GM18870 (cell line): ENCODE results near the gene ZBTB49.
"Not testable (repeated sequence)": the region's sequence is repeated elsewhere in the genome, so short reads cannot be mapped to it uniquely, and the experiment has no call there.

Experiments
- ATAC-seq: cut with Tn5 transposase; IDR thresholded peaks from one replicate; pipeline ENCODE4 v1.9.1; 2021; ENCODE audit warnings: moderate library complexity; ENCODE audit not compliant: unreplicated experiment

Gene ZBTB49

GRCh38 chr4:4323705-4324534 is 33.9 kb downstream of the ZBTB49 start:
- ATAC-seq = no peak

- no peak for ATAC-seq
Observed at GRCh38 chr4:4325321-4325720, 35.3 kb downstream of the ZBTB49 start.

GRCh38 chr4:4326166-4326565 is 36.1 kb downstream of the ZBTB49 start:
- no peak for ATAC-seq

GRCh38 chr4:4327652-4328121 is 37.6 kb downstream of the ZBTB49 start:
- no peak for ATAC-seq

DNA sequence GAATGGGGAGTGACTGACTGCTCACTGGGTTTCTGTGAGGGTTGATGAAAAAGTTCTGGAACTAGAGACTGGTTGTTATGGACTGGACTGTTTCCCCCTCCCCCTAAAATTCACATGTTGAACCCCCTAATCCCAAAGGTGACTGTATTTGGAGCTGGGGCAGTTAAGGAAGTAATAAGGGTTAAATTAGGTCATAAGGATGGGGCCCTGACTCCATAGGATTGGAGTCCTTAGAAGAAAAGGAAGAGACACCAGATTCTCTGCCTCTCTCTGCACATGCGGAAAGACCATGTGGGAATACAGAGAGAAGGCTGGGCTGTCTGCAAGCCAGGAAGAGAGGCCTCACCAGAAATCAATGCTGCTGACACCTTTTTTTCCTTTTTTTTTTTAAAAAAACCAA is 38.2 kb downstream of the ZBTB49 start:
- ATAC-seq = no peak

DNA sequence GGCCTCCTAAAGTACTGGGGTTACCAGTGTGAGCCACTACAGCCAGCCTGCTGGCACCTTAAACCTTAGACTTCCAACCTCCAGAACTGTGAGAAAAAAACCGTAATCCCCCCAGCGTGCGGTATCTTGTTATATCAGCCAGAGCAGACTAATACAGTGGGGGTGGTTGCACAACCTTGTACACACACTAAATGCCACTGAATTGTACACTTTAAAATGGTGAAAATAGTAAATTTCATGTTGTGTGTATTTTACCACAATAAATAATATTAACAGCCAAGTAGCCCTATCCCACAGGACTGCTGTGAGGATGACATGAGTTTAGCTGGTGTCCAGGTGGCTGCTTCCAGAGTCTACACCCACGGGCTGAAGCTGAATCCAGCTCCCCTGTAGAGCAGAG is 38.8 kb downstream of the ZBTB49 start:
- no peak for ATAC-seq

- ATAC-seq = no peak
Observed at GRCh38 chr4:4329496-4329895, 39.4 kb downstream of the ZBTB49 start.

GRCh38 chr4:4330794-4331193 is 40.7 kb downstream of the ZBTB49 start:
- no peak for ATAC-seq

- ATAC-seq = no peak
Observed at GRCh38 chr4:4332529-4332928, 42.5 kb downstream of the ZBTB49 start.

DNA sequence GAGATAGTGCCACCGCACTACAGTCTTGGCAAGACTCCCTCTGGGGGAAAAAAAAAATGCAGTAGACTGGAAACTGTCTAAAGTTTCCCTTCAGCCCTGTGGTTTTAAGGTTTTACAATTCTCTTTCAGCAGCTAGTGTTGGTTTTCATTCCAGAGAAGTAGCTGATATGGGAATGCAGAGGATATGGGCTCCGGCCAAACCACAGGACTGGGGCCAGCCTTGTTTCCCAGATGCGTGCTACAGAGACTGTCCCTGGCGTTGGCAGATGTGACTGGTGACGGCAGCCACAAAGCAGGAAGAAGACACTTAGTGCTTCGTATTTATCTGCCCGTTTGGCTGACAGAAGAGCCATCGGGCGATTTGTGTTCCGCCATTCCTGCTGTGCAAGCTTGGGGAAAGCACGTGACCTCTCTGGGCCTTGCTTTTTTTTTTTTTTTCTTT is 43.2 kb downstream of the ZBTB49 start:
- no peak for ATAC-seq

GRCh38 chr4:4334798-4335520 is 44.9 kb downstream of the ZBTB49 start:
- ATAC-seq = no peak

DNA sequence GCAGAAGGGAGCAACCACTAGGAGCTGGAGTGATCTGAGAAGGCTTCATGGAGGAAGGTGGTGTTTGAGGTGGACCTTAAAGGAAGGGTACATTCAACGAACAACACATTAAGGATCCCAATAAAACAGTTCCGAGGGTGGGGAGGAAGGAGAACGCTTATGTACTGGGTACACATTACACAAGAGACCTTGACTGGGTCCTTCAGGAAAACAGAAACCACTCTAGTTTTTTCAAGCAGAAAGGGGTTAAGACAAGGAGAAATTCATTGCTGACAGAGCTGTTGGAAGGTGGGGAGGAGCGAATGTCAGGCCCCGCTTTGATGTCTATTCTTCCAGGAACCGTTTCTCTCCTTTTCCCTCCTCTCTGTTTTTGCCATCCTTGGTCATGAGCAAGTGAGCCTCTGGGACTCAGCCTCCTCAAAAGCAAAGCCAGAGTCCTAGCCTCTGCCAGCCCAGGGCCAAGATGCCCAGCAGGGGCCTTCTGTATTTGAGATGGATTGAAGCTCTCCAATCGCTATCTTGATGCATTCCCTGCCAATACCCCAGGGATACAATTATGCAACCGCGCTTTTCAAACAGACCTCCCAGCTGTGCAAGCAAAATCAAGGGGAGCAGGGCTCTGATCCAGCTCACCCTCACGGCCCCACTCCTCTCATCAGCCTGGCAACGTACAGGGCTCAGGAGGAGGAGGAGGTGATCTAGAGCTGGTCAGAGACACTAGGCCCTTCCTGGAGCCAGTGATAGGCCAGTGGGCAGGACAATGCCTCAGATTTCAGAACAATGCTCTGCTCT is 48.4 kb downstream of the ZBTB49 start:
- no peak for ATAC-seq

DNA sequence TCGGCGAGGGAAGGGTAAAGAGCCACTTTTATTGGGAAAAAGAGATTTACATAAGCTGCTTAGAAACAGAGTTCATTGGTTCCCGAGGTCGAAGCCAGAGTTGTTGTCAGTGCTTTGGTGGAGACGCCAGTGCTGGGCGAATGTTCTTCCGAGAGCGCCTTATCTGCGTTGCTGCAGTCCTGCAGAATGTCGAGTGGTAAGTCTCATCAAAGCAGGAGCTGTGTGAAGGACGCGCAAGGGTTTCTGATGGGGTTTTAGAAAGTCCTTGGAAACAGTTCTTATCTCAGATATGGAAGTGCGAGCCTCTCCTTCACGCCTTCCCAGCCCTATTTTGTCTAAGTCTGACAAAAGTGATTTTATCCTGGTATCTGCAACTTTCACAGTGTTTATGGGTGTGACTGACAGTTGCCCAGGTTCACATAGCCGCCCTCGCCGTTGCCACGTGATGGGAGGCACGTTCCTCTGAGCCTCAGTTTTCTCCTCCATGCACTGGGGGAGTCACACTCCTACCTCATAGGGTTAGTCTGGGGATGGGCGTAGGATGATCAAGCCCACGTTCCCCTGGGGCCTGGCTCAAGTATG is 49.5 kb downstream of the ZBTB49 start:
- no peak for ATAC-seq

GRCh38 chr4:4341861-4342650 is 52.0 kb downstream of the ZBTB49 start:
- ATAC-seq = no peak

GRCh38 chr4:4343038-4343437 is 53.0 kb downstream of the ZBTB49 start:
- ATAC-seq = no peak

GRCh38 chr4:4344915-4345527 is 55.0 kb downstream of the ZBTB49 start:
- ATAC-seq = peak; percentile 89

DNA sequence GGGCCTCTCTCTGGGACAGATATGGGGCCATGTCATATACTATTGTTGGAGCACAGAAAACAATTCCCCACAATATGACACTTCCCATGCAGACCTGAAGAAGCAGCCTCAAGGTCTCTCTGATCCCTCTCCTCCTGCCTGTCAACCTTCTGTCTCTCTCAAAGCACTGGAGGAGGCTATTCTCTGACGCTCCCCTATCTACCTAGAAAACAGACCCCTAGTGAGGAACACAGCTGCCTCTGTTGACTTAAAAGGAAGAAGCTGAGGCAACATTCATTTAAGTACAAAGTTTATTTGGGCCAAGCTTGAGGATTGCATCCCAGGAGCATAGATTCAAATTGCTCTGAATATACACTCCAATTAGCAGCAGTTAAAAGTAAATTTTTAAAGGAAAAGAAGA is 57.5 kb downstream of the ZBTB49 start:
- no peak for ATAC-seq

DNA sequence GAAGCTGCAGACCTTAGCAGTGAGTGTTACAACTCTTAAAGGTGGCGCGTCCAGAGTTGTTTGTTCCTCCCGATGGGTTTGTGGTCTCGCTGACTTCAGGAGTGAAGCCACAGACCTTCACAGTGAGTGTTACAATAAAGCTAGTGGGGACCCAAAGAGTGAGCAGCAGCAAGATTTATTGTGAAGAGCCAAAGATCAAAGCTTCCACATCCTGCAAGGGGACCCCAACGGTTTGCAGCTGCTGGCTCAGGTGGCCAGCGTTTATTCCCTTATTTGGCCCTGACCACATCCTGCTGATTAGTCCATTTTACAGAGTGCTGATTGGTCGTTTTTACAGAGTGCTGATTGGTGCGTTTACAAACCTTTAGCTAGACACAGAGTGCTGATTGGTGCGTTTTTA is 58.5 kb downstream of the ZBTB49 start:
- ATAC-seq = not testable (repeated sequence)

- no peak for ATAC-seq
Observed at GRCh38 chr4:4349867-4350266, 59.8 kb downstream of the ZBTB49 start.

DNA sequence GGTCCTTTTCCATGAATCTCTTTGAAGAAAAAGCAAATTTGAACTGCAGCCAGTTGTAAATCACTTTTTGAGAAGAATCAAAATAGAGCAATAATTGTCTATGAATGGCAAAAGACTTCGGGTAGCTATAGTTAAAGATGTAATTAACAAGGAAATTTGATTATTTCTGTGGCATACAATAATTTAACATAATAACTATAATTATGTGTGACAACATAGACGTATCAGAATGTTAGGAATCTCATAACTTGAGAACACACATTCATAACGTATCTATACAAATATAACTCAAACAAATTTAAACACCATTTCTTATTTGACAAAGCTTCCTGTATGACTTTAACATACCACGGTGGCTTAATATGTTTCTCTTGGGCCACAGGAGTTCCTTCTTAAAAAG is 60.9 kb downstream of the ZBTB49 start:
- no peak for ATAC-seq
